Measurements from ENCODE around the gene KRTAP5-2.

DNA sequence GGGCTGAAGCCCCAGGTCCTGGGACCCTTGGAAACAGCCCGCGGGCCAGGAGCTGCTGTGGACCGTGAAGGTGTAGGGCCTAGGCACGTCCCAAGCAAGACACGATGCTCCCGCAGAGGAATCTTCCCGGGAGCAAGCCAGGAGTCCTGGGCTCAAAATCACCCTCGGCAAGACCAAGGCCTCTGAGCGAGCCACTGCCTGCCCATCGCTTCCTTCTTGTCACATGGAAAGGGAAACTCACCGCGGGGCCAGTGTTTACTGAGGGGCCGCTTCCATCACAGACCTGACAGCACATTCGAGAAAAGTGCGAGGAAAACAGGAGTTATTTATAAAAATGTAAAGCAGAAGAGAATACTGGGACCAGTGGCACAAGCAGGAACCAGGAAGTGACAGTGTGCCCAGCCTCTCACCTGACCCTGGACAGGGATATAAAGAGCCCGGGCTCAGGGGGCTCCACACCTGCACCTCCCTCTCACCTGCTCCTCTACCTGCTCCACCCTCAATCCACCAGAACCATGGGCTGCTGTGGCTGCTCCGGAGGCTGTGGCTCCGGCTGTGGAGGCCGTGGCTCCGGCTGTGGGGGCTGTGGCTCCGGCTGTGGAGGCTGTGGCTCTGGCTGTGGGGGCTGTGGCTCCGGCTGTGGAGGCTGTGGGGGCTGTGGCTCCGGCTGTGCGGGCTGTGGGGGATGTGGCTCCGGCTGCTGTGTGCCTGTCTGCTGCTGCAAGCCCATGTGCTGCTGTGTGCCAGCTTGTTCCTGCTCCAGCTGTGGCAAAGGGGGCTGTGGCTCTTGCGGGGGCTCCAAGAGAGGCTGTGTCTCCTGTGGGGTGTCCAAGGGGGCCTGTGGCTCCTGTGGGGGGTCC, 31.5 kb upstream of the KRTAP5-2 start, which contains the start of gene KRTAP5-5:
- TF ChIP-seq, protein P1, sequence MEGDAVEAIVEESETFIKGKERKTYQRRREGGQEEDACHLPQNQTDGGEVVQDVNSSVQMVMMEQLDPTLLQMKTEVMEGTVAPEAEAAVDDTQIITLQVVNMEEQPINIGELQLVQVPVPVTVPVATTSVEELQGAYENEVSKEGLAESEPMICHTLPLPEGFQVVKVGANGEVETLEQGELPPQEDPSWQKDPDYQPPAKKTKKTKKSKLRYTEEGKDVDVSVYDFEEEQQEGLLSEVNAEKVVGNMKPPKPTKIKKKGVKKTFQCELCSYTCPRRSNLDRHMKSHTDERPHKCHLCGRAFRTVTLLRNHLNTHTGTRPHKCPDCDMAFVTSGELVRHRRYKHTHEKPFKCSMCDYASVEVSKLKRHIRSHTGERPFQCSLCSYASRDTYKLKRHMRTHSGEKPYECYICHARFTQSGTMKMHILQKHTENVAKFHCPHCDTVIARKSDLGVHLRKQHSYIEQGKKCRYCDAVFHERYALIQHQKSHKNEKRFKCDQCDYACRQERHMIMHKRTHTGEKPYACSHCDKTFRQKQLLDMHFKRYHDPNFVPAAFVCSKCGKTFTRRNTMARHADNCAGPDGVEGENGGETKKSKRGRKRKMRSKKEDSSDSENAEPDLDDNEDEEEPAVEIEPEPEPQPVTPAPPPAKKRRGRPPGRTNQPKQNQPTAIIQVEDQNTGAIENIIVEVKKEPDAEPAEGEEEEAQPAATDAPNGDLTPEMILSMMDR (conservative IDR thresholded peaks at IDR 0.05; ENCODE audit: low read length): no peak
- no peak for TF ChIP-seq EZH2phosphoT487 (IDR thresholded peaks at IDR 0.05; ENCODE audit: borderline replicate concordance)

Data from Loucy (cell line).